Stimulated activated CD8-positive, alpha-beta memory T cell treated with anti-CD3 and anti-CD28 coated beads, Interleukin-4, amount 100 ng/mL, for 1 hour (primary cell): ENCODE data around the gene GRIK4.

Experiments
- DNase-seq, 2 donors: peaks; one replicate each; pipeline ENCODE4 v3.0.0-alpha.2; 2020; ENCODE audit warnings: low read depth in 2 of 2, low spot score in 1 of 2

Gene GRIK4

DNA sequence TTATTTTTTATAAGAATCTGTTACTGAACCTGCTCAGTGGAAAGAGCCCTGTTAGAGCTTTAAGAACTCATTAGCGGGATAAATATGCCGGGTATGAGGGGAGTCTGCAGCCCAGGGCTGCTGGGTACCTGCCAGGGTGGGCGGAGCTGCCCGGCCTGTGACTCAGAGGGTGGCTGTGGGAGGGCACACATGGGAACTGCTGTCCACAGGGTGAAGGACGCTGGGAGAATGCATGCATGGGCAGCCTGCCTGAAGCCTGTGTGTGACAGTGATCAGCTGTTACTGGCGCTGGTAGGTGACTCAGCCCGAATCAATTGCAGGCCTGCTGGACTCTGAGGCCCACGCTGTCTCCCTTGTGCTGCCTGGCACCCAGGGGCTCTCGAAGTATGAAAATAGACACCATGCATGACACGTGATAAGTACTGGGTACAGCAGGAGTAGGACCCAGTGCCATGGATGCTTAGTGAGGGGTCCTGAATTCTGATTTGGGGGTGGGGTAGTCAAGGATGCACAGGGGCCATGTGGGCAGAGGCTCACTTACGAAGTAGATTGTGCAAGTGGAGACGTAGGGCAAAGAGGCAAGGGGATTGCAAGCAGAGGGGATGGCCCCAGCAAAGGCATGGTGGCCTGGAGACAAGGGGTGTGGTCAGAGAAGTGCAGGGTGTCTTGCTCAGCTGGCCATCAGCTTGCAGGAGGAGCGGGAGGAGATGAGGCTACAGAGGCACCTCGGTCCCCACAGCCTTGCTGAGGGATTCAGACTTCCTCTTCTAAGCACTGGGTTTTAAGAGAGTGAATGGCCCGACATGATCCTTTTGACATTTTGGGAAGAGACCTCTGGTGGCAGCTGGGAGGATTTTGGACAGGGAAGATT, 36.5 kb downstream of the GRIK4 start:
- DNase-seq: no peak

DNA sequence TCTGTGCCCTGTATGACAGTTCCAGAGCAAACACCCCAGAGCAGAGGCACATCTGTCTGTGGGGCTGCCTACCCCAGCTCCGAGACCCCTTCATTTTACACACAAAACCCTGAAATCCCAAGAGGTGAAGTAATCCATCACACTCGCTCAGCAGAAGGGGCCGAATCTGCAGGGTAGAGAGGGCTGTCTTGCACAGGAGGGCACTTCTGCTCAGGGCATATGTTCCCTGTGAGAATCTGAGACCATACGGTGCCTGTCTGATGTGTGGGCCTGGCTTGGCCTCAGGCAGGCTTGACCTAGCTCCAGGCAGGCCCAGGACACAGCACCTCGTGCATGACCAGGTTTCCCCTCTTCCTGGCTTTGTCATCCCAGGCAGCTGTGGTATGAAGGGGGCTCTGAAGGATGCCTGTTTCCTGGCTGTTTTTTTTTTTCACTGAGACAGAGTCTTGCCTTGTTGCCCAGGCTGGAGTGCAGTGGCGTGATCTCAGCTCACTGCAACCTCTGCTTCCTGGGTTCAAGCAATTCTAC, 37.2 kb downstream of the GRIK4 start:
- DNase-seq: no peak

DNA sequence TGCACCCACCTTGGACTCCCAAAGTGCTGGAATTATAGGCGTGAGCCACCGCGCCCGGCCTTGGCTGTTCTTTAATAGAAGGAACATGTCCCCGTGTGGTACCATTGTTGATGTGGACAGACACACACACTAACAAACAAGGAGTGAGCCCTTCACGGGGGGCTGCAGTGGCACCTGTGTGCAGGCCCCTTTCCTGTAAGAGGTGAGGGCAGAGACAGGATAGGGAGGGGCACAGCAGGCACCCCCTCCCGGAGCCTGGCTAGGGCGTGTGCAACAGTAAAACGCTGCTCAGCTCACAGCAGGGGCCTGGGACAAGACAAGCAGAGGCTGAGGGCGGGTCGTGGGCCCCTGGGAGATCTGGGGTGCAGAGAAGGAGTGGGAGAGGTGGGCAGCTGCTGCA, 37.8 kb downstream of the GRIK4 start:
- no peak for DNase-seq

DNA sequence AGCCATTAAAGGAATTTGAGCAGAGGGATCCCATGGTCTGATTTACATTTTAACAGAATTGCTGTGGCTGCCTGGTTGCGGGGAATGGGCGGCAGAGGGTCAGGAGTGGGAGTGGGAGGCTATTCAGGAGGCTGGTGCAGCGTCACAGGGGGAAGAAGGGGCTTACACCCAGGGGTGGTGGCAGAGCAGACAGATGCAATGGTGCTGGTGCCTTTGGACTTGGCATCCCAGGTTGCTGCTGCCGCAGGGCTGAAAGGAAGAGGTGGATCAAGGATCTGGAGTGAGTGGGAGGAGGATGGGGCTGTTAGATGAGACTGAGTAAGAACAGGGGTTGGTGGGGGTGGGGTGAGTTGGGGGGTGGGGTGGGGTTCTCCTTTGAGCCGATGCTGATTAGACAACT, 38.5 kb downstream of the GRIK4 start:
- DNase-seq: no peak

DNA sequence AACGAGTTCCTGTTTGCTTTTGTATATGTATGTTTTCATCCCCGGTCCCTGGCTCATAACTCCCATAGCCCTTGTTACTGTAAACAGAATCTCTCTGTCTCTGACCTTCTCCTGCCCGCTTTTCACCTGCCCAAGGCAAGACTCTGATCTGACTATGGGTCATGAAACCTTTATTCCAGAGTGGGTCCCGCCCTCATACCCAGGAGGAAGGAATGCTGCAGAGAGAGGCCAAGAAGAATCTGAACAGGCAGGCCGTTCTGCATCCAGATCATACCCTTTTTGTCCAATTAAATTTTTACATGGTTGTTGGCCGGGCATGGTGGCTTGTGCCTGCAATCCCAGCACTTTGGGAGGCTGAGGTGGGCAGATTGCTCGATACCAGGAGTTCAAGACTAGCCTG, 39.6 kb downstream of the GRIK4 start:
- no peak for DNase-seq

DNA sequence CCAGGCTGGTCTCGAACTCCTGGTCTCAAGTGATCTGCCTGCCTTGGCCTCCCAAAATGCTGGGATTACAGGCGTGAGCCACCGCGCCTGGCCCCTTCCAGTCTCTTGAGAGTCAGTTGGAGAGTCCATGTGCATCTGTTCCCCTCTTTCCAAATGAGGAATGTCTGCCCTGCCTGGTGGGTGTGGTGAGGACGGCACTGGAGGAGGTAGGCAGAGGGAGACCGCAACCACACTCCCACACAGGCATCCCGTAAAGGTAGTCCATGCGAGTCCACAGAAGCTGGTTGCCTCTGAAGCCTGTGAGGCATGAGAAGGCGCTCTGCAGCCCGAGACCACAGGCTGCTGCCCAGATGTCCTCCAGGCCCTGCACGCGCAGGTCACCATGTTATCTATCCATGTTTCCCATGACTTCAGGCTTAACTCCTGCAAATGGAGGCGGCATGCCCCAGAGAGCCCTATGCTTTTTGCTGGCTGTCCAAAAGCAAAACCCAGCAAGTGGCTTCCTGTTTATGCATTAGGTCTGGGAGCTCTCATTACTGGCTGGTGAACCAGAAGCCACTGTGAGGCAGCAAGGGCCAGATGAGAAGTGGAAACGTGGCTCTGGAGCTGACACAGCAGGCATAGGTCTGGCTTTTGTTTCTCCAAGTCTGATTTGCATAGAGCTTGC, 43.4 kb downstream of the GRIK4 start:
- DNase-seq: no peak

DNA sequence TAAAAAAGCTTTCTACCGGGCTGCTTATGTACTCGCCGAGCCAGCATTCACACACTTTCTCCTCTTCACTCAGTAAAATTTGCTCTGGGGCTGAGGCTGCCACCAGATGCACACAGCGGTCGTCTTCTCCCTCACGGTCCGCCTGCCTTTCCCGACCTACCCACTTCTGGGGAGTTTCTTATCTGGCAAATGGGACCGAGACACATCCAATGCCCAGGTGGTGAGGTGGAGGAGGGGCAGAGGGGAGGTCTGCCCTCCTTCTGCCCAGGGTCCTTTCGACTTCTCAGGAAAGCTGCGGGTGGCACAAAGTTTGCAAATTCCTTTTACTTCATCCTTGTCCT, 43.9 kb downstream of the GRIK4 start:
- no peak for DNase-seq

DNA sequence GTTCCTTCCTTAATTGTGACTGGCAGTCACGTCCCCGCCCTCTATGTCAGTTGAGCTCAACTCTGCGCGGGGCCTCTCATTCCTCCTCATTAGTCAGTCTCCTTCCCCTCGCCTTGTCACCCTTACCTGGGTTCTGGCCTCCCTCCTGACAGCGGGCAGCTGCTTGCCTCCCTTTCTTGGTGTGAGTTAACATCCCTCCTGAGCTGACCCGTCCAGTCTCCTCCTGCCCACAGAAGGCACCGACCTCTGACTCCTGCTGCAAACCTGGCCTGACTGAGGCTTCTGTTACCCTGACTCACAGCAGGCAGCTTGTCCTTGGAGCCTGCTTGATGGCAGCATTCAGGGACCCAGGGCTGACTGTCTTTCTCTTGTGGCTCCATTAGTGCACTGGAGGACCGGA, 45.2 kb downstream of the GRIK4 start:
- no peak for DNase-seq

DNA sequence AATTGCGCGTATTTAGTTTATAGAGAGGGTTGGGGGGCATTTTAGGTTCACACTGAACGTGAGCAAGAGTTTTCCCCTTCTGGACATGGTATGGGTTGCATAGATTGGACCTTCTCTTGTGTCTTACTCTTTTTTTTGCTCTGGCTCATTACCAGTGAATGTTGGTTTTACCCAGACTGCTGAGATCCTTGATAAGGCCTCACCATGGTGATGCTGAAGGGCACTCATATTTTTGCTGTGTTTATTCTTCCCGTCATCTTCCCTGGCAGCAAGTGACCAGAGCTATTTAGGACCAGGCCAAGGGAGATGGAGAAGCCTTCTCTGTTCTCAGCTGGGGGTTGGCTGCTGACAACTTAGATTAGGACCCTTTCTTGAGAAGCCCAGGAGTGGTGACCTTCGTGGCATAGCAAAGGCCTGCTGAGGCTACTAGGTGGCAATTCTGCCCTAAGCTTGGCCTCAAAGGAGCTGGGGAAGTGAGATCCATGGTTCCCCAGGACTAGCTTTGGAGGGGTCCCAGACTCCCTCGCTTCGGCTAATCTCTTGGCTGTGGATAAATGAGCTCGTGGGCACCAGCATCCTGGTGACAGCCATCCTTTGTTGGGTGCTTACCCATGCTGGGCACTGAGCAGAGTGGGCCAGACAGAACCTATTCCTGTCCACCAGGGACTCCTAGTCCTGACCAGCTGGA, 47.3 kb downstream of the GRIK4 start:
- no peak for DNase-seq

DNA sequence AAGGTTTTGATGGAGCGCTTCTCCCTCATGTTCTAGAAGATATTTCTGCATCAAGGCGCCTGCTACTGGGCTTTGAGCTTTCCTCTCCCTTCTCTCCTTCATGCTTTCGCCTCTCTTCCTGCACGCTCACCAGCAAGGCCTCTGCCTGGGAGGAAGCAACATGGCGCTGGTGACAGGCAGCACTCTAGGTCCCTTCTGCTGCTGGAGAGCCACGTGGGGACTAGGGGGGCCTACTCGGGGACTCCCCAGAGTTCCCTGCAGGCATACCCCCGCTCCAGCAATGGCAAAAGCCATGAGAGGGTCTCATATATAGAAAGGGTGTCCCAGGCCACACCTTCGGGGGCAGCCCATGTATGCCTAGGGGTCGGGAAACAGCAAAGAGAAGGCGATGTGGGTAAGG, 49.7 kb downstream of the GRIK4 start:
- no peak for DNase-seq

DNA sequence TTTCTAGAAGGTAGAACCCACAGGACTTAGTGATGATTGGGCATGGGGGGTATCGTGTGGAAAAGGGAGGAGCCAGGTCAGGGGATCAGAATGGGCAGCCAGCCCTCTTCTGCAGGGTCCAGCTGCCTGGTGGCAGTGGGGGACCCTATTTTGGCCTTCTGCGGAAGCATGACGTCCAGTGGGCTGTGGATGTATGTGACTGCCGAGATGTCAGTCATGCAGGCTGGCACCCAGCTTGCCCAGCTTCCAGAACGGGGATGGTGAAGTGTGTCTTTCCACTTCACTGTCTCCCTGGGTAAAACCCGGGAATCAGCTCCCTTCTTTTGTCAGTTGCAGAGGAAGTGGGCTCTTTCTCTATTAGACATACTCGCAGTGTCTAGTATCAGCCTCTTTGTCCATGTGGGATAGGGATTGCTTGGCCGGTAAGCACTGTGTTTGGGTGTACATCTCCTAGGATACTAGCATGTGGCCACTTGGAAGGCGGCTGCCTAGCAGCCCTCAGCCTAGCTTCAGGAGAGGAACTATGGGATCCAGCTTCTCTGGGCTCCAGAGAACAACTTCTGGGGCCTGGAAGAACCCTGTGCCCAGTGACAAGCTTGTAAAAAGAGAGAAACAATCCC, 51.4 kb downstream of the GRIK4 start:
- DNase-seq: no peak

DNA sequence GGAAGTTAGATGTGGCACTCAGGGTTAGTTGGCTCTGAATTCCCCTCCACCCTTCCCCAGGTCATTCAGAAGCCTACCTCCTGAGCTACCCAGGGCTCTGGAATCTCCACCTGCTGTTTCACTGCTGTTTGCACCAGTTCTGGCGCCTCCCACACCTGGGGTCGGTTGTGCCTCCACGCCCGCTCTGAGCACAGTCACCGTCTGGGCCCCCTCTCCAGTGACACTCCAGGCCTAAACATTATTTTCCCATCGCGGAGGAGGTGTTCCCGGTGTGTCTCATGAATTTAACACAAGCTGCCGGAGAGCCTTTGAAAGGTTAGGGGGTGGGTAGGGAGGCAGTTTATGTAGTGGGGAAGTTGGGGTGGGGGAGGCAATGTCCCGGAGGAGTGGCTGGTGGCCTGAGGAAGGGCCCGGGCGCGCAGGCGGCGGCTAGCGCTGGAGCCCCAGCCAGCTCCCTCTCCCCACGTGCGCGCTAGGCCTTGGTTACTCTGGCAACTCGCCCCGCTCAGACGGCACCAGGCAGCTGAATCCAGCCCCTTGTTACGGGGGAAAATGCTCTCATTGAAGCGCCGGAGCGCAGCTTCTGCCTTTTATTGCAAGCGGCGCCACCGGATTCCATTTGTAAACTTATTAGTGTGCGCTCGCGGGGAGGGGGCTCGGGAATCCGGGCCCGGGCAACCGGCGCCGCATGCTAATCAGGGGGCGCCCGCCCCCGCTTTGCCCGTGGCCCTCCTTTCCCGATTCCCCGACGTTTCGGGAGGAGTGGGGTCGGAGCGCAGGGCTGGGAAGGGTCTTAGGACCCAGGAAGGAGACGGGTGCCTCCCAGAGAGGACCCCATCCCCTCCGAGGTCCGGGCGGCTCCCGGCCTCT, 52.4 kb downstream of the GRIK4 start:
- DNase-seq: no peak

DNA sequence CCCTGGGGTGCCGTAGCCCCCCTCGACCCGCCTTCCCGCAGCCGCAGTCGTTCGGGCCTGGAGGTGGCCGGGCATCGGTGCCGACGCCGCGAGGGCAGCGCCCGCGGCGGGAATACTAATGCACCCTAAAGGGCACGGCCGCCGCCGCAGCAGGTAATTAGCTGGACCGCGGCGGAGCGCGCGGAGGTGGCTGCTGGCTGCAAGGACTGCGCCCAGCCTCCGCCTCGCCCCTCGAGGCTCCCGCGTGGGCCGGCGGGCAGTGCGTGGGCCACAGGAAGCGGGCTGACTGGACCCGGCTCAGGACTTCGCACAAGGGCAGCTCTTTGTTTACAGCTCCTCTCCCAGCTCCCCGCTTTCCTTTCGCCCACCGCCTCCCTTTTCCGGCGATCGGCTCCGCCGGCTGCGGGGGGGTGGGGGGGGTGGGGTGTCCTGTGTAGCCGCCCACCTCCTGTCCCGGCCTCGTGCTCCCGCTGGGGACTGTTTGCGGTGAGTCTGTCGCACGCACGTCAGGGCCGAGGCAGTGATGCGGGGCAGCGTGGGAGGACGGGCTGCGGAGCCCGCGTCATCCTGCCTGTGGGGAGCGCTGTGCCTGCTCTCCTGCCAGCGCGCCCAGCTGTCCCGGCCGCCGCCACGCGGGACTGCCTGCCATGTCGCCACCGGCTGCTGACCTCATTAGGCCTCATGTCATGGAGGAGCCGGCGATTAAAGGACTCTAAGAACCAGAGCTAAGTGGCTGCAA, 53.2 kb downstream of the GRIK4 start:
- no peak for DNase-seq

DNA sequence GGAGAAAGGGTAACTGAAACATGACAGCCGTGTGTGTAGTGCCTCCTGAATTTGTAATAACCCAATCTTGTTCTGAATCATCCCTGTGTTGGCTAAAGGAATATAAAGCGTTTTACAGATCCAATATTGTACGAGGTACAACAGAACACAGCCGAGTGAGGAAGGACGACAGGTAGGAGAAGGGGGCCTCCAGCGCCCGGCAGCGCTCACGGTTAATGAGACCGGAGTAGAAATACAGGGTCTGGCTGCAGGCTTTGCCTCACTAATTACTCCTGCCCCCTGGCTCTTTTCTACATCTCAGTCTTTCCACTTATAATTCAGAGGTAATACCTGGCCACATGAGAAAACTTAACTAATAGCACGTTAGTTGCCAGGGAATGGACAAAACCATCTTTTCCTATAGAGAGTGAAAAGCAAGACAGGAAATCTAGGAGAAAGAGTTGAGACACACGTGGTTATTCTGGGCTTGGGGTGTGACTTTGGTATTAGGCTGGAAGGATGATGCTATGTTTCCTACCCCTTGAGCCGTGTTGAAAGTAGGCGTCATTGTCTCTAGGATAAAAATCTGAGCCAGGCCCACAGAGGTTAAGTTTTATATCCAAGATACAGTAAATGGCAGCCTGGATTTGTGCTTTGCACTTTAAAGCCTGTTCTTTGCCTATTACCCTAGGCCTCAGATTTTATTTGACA, 54.1 kb downstream of the GRIK4 start:
- no peak for DNase-seq

DNA sequence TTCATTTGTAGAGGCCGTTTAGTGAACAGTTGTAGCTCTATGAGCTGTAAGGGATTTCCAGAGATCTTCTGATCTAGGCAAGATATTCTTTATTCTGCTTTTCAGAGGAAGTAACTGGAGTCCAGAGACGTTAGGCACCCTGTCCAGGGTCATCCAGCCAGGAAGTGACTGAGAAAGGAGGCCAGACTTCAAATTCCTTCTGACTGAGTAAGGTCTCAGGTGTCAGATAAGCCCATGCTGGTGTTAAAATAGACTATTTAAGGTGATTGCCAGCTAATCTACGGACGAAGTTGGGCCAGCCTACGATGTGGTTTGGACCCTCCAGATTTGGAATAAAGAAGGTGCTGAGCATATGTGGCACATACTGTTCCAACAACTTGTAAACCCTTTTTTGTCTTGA, 54.6 kb downstream of the GRIK4 start:
- DNase-seq: no peak

DNA sequence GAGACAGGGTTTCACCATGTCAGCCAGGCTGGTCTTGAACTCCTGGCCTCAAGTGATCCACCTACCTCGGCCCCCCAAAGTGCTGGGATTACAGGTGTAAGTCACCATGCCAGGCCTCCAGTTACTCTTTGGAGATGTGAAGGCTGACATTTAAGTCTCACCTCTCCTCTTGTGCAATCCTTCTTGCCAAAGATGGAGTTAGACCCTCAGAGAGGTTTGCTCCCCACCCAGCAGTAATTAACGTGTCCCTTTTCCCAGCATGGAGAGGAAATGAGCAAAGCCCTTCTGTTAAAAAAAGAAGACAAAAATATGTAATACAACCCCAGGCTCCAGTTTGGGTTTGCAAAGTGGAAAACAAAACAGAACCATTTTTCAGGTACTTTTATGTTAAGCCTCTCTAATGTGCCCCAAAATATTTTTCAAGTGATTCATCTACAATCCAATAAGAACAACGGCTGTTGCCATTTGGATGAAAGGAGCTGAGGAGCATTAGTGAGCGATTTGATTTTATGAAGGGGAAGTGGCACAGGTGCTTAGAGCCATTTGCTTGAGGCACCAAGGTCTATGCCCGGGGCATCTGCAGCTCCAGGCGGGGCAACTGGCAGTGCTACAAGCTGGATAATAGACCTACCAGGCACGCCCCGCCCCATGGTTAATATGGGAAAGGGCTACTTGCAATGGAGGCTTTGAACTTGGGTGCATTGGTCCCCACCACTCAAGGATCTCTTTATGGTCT, 57.2 kb downstream of the GRIK4 start:
- no peak for DNase-seq

DNA sequence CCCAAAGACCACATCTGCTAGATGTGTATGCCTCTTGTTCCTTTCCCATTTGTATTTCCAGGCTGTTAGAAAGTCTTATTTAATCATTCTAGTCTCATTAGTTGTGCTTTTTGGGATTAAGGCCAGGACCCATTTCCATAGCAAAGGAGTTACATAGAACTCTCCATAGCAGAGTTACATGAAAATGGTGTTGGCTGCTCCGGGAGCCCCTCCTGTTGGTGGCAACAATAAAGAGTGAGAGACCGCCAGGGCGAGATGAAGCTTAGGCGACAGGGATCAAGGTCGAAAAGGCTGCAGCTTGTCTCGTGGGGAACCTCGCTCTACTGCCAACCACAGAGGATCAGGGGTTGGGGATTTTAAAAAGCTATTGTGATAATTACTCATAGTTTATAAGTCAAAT, 58.3 kb downstream of the GRIK4 start:
- no peak for DNase-seq

DNA sequence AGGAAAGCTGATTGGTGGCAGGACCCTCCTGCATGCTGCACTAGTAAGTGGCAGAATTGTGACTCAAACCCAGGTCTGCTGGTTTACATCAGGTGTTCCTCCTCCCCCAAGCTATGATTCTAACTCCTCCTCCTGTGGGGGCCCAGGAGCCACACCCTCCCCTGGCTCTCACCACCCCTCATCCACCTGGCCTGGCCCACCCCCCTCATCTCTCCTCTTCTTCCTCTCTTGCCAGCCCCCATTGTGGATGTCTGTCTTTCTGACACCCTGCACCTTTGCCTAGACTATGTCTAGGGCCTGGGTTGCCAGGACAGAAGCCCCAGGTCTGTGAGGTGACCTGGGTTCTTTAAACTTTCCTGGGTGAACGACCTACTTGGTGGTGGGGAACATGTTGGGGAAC, 59.9 kb downstream of the GRIK4 start:
- DNase-seq: no peak
